DND-41 (cell line): ENCODE results near the gene CD36.

Experiments
- ATAC-seq: fragments of 200-7000 bp; cut with Tn5 transposase; 3 replicates; pipeline ENCODE4 v1.9.1; 2021; ENCODE audit warnings: low read depth; ENCODE audit not compliant: insufficient read depth
- DNase-seq: peaks from one replicate; pipeline ENCODE4 v3.0.0-alpha.2; 2020
- H2AFZ ChIP-seq: 2 replicates; pipeline ENCODE4 v1.6.0; 2012; ENCODE audit warnings: low read depth, low read length
- H3K27ac ChIP-seq: 2 replicates; pipeline ENCODE4 v1.5.1; 2012; ENCODE audit warnings: low read length, inconsistent platforms
- H3K27me3 ChIP-seq: fragments of 200-600 bp; sonication (generic); 2 replicates; pipeline ENCODE4 v1.6.0; 2012; ENCODE audit warnings: low read length, mild to moderate bottlenecking, inconsistent platforms; ENCODE audit not compliant: insufficient read depth, poor library complexity
- H3K36me3 ChIP-seq: 2 replicates; pipeline ENCODE4 v1.5.1; 2012; ENCODE audit warnings: low read length, inconsistent platforms; ENCODE audit not compliant: insufficient read depth
- H3K4me1 ChIP-seq: 2 replicates; pipeline ENCODE4 v1.5.1; 2012; ENCODE audit warnings: mild to moderate bottlenecking, low read length; ENCODE audit not compliant: insufficient read depth
- H3K4me2 ChIP-seq: 2 replicates; pipeline ENCODE4 v1.6.0; 2012; ENCODE audit warnings: mild to moderate bottlenecking, moderate library complexity, low read length, inconsistent platforms; ENCODE audit not compliant: insufficient read depth
- H3K4me3 ChIP-seq, 2 experiments: fragments of 200-600 bp in 1 of 2; shearing (Covaris generic) in 1 of 2; 2 replicates each; pipeline ENCODE4 v1.5.1; 2012 to 2016; ENCODE audit warnings: inconsistent platforms in 2 of 2, low read length in 2 of 2, mild to moderate bottlenecking in 2 of 2, low read depth in 1 of 2, moderate library complexity in 1 of 2
- H3K79me2 ChIP-seq: 2 replicates; pipeline ENCODE4 v1.6.0; 2012; ENCODE audit warnings: low read length, inconsistent platforms; ENCODE audit not compliant: insufficient read depth
- H3K9ac ChIP-seq: 2 replicates; pipeline ENCODE4 v1.6.0; 2012; ENCODE audit warnings: low read depth, mild to moderate bottlenecking, inconsistent platforms, low read length, moderate library complexity
- H3K9me3 ChIP-seq: 2 replicates; pipeline ENCODE4 v1.5.1; 2012; ENCODE audit warnings: low read length, moderate library complexity, mild to moderate bottlenecking, inconsistent platforms; ENCODE audit not compliant: insufficient read depth, severe bottlenecking
- H4K20me1 ChIP-seq: 2 replicates; pipeline ENCODE4 v1.6.0; 2012; ENCODE audit warnings: low read length; ENCODE audit not compliant: insufficient read depth
- CTCF ChIP-seq: IDR thresholded peaks from 2 replicates; pipeline ENCODE4 v1.5.1; 2012; ENCODE audit warnings: borderline replicate concordance, low read length, moderate library complexity, mild to moderate bottlenecking; ENCODE audit not compliant: poor library complexity, severe bottlenecking; ENCODE audit errors: extremely low read depth
- EZH2 ChIP-seq: IDR thresholded peaks from 3 replicates; pipeline ENCODE4 v1.6.1; 2012; ENCODE audit warnings: borderline replicate concordance, low read depth, mild to moderate bottlenecking, moderate library complexity, low read length, inconsistent platforms; ENCODE audit not compliant: severe bottlenecking

CD36 gene

GRCh38 chr7:80660939-80661338, 22.5 kb downstream of the CD36 start:
- no peak for DNase-seq
- Histone ChIP-seq H3K9me3 (no peaks in the 10 kb centered on the region), H2AFZ (no peak overlapping the region), H3K4me3 (no peak overlapping the region), H3K36me3 (no peaks in the 10 kb centered on the region), H3K9ac (no peak overlapping the region), H3K4me2 (no peak overlapping the region), H3K27me3 (no peaks in the 10 kb centered on the region), H4K20me1 (no peaks in the 10 kb centered on the region), H3K4me1 (no peaks in the 10 kb centered on the region), H3K27ac (no peak overlapping the region), H3K79me2 (no peaks in the 10 kb centered on the region)
- TF ChIP-seq CTCF (no peak), EZH2 (no peak)
- ATAC-seq = no peak

- TF ChIP-seq EZH2 (no peak), CTCF (no peak)
- no peak overlapping the region for H3K4me2 ChIP-seq
- ATAC-seq (no peak), DNase-seq (no peak)
- H3K36me3 ChIP-seq = no peaks in the 10 kb centered on the region
- no peak overlapping the region for H2AFZ ChIP-seq
- H3K9me3 ChIP-seq = no peaks in the 10 kb centered on the region
- H3K9ac ChIP-seq = no peak overlapping the region
- H3K4me1 ChIP-seq = no peaks in the 10 kb centered on the region
- H4K20me1 ChIP-seq = no peaks in the 10 kb centered on the region
- H3K4me3 ChIP-seq = no peak overlapping the region
- no peaks in the 10 kb centered on the region for H3K27me3 ChIP-seq
- no peak overlapping the region for H3K27ac ChIP-seq
- H3K79me2 ChIP-seq = no peaks in the 10 kb centered on the region
Observed at GRCh38 chr7:80661729-80662128, 23.3 kb downstream of the CD36 start.

- Histone ChIP-seq H3K9me3 (no peaks in the 10 kb centered on the region), H3K27me3 (no peaks in the 10 kb centered on the region), H3K4me1 (no peaks in the 10 kb centered on the region), H3K9ac (no peak overlapping the region), H3K79me2 (no peaks in the 10 kb centered on the region), H4K20me1 (no peaks in the 10 kb centered on the region), H2AFZ (no peak overlapping the region), H3K4me3 (no peak overlapping the region), H3K4me2 (no peak overlapping the region), H3K36me3 (no peaks in the 10 kb centered on the region), H3K27ac (no peak overlapping the region)
- TF ChIP-seq EZH2 (no peak), CTCF (no peak)
- no peak for DNase-seq
- ATAC-seq = no peak
Observed at GRCh38 chr7:80662252-80662651, 23.8 kb downstream of the CD36 start.

- ATAC-seq (no peak), DNase-seq (no peak)
- H4K20me1 ChIP-seq = no peaks in the 10 kb centered on the region
- H3K9ac ChIP-seq = no peak overlapping the region
- TF ChIP-seq EZH2 = no peak
- no peak for TF ChIP-seq CTCF
- H3K9me3 ChIP-seq = no peaks in the 10 kb centered on the region
- no peaks in the 10 kb centered on the region for H3K27me3 ChIP-seq
- H3K36me3 ChIP-seq = no peaks in the 10 kb centered on the region
- H3K27ac ChIP-seq = no peak overlapping the region
- no peak overlapping the region for H3K4me2 ChIP-seq
- H2AFZ ChIP-seq = no peak overlapping the region
- no peak overlapping the region for H3K4me3 ChIP-seq
- H3K79me2 ChIP-seq = no peaks in the 10 kb centered on the region
- no peaks in the 10 kb centered on the region for H3K4me1 ChIP-seq
Observed at GRCh38 chr7:80665526-80665925, 27.1 kb downstream of the CD36 start.
